GM12875 (cell line): ENCODE results near the gene SPPL2C.

Experiments
- H3K4me3 ChIP-seq: one replicate; pipeline ENCODE4 v1.5.1; 2011; ENCODE audit warnings: low read depth, low read length, control low read depth
- CTCF ChIP-seq: IDR thresholded peaks from 2 replicates; pipeline ENCODE4 v1.5.1; 2011; ENCODE audit warnings: low read depth, mild to moderate bottlenecking, control low read depth, inconsistent platforms, low read length, moderate library complexity, borderline replicate concordance; ENCODE audit not compliant: insufficient read depth

The SPPL2C gene

DNA sequence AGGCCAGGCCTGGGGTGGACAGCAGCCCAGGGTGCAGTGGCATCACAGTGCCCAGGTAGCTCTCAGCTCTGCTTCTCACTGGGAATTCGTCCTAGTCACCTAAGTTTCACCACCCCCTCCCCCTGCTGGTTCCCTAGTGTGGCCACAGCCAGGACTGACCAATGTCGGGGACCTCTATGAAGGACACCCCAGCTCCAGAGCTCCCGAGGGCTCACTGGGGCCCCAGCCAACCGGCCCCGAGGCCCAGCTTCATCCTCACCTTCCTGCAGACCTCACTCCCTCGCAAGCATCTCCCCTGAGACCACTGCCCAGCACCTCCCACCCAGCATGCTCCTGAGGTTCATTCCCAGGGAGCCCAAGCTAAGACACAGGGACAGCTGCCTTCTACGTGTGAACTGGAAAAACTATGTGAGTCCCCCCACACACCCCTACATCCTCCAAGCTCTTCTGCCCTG, 4.9 kb downstream of the SPPL2C start:
- no peak overlapping the region for H3K4me3 ChIP-seq

DNA sequence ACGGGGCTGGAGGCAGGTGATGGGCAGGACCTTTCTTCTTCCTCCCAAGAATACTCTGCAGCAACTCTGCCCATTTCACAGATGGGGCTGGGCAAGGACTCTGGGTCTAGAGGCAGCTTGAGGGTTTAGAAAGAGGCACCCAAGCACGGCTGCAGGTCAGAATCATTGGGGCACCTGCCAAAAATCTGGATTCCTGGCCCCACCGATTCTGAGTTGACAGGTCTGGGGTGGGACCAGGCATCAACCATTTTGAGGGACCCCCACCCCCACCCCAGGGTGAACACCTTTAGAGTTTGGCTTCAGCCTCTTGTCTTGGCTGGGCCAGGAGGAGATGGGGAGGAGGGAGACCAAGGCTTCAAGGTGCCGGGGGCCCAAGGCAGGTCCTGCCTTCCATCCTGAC, 5.3 kb downstream of the SPPL2C start:
- H3K4me3 ChIP-seq: no peak overlapping the region
- no peak for TF ChIP-seq CTCF

More for the DNA sequence above, 4.9 kb downstream of the SPPL2C start:
- no peak for TF ChIP-seq CTCF

- H3K4me3 ChIP-seq: no peak overlapping the region
- TF ChIP-seq CTCF: no peak
Observed at GRCh38 chr17:45850468-45850867, 5.8 kb downstream of the SPPL2C start.

- TF ChIP-seq CTCF: no peak
- no peak overlapping the region for H3K4me3 ChIP-seq
Observed at GRCh38 chr17:45851022-45851421, 6.3 kb downstream of the SPPL2C start.

DNA sequence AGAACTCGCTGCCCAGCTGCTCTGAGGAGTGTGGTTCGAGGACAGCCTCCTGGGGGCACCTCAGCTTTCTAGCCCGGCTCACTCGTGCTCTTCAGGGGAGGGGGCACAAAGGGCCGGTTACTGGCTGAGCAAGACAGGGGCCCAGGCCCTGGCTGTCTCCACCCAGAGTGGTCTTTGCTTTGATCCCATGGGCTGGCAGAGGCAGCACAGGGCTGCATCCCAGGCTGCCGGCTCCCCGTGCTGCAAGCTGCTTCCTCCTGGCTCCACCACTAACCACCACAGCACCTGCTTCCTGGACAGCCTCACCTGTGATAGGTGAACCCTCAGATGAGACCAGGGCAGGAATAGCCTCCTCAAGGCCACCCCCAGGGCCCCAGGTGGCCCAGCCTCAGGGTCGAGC, 6.8 kb downstream of the SPPL2C start:
- no peak for TF ChIP-seq CTCF
- H3K4me3 ChIP-seq: no peak overlapping the region

GRCh38 chr17:45851873-45852272, 7.2 kb downstream of the SPPL2C start:
- TF ChIP-seq CTCF: no peak
- H3K4me3 ChIP-seq: no peak overlapping the region

DNA sequence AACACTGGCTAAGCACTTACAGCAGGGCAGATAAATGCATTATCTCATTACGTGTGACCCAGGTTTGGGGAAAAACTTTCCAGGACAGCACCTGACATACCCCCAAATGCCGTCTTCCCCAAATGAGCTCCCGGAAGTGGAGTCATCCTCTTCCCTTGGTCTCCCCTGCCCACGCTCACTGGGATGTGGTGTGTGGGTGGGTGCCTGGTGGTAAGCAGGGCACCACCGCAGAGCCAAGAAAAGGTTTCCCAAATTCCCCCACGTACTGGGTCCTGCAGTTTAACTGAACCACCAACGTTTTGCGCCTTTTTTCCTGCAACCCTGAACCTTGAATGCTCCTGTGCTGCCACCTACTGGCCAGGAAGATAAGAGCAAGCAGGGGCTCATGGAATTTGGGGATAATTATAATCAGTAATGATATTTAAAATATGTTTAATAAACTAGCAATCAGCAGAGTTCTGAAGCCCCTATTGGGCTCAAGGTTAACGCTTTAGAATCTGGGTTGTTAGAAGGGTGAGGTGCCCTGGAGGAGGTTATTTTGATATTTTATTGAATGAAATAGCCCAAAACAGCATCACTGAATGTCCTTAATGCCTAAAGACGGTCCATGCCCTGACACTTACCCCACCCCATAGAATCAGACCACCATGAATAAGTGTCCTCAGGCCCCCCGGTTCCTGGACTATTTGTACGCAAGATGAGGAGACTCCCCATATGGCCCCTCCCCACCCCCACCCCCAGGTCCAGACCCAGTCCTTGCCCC, 8.0 kb downstream of the SPPL2C start:
- peak; percentile 76 for TF ChIP-seq CTCF
- no peak overlapping the region for H3K4me3 ChIP-seq
